Astrocyte (in vitro differentiated cells and primary cell): ENCODE data around the gene MPEG1.

Source experiments
- CTCF ChIP-seq: IDR thresholded peaks from 2 replicates; pipeline ENCODE4 v1.5.1; 2011; ENCODE audit warnings: low read depth, mild to moderate bottlenecking, inconsistent platforms, low read length, moderate library complexity; ENCODE audit not compliant: insufficient read depth
- EZH2 ChIP-seq: IDR thresholded peaks from 2 replicates; pipeline ENCODE4 v1.6.1; 2012; ENCODE audit warnings: mild to moderate bottlenecking, low read length, inconsistent platforms; ENCODE audit not compliant: insufficient read depth

GRCh38 chr11:59249535-59249934 lies 36.8 kb upstream of the MPEG1 start:
- TF ChIP-seq CTCF: no peak
- TF ChIP-seq EZH2: no peak
